Upper lobe of left lung (tissue), 6 donors: Measurements from ENCODE around the gene PLVAP. TPM values are rescaled to one million over a fixed set of nuclear protein-coding genes. Genes with fewer than 3 reads are reported as not detected.
A peak's percentile ranks its signal among the peaks of the same experiment; 100 is the strongest.

ENCODE experiments used
- ATAC-seq, 2 donors: fragments of 200-7000 bp; cut with Tn5 transposase; one replicate each; pipeline ENCODE4 v1.9.1; 2022; ENCODE audit warnings: mild to moderate bottlenecking in 2 of 2, moderate library complexity in 2 of 2; ENCODE audit not compliant: low FRiP score in 2 of 2
- DNase-seq, 2 donors: peaks; one replicate each; pipeline ENCODE4 v3.0.0-alpha.2; 2019 to 2020
- H3K27ac ChIP-seq, 4 donors: fragments of 200-600 bp; sonication (generic); one replicate each; pipeline ENCODE4 v1.5.1; 2016 to 2019
- H3K27me3 ChIP-seq, 4 donors: fragments of 200-600 bp; sonication (generic); one replicate each; pipeline ENCODE4 v1.5.1; 2017 to 2019
- H3K36me3 ChIP-seq, 4 donors: fragments of 200-600 bp; sonication (generic); one replicate each; pipeline ENCODE4 v1.5.1; 2016 to 2019
- H3K4me1 ChIP-seq, 4 donors: fragments of 200-600 bp; sonication (generic); one replicate each; pipeline ENCODE4 v1.5.1; 2018 to 2019
- H3K4me3 ChIP-seq, 4 donors: fragments of 200-600 bp; sonication (generic); one replicate each; pipeline ENCODE4 v1.5.1; 2017 to 2019; ENCODE audit warnings: mild to moderate bottlenecking in 2 of 4, moderate library complexity in 1 of 4
- H3K9me3 ChIP-seq, 4 donors: fragments of 200-600 bp; sonication (generic); one replicate each; pipeline ENCODE4 v1.5.1; 2018 to 2019
- EP300 ChIP-seq, 4 donors: sonication (generic); formaldehyde crosslinking; IDR thresholded peaks; one replicate each; pipeline ENCODE4 v1.5.1; 2017; ENCODE audit warnings: antibody characterized with exemption in 4 of 4, control low read depth in 2 of 4
- POLR2A ChIP-seq, 4 donors: fragments of 450-650 bp; IDR thresholded peaks; one replicate each; pipeline ENCODE4 v1.5.1; 2016 to 2017; ENCODE audit warnings: antibody characterized with exemption in 4 of 4, mild to moderate bottlenecking in 2 of 4
- POLR2AphosphoS5 ChIP-seq, 2 donors: sonication (generic); formaldehyde crosslinking; IDR thresholded peaks; one replicate each; pipeline ENCODE4 v1.5.1; 2017; ENCODE audit warnings: antibody characterized with exemption in 2 of 2
- WGBS, 2 donors: methylation state at CpG; one replicate each; pipeline ENCODE4 v1.1.5; 2017 to 2018; 5-methylcytosine and 5-hydroxymethylcytosine counted together
- total RNA-seq, 6 donors: library from RNA; depleted of rRNA in 4 of 6; stranded (reverse); fragments of >200 nt in 4 of 6; gene quantifications; one replicate each; pipeline versions ENCODE4 v1.1.0 to v1.2.1, GENCODE V29; 2016 to 2021
- TF ChIP-seq, protein P1 (sequence below), 6 experiments: fragments of 450-650 bp in 4 of 6; fragments of 200-600 bp in 2 of 6; sonication (generic) in 2 of 6; IDR thresholded peaks; one replicate each; pipeline ENCODE4 v1.5.1; 2016 to 2019; ENCODE audit warnings: antibody characterized with exemption in 6 of 6
- donor health status: DM: no; HTN: no; CAD: no; lungs with moderate emphysema.
- donor health status: DM: no; HTN: yes; CAD: no; lungs with severe emphysema.

The PLVAP gene
- total RNA-seq, 6 donors from 2014 or later = 1.0 to 103 (median 6.9) TPM

DNA sequence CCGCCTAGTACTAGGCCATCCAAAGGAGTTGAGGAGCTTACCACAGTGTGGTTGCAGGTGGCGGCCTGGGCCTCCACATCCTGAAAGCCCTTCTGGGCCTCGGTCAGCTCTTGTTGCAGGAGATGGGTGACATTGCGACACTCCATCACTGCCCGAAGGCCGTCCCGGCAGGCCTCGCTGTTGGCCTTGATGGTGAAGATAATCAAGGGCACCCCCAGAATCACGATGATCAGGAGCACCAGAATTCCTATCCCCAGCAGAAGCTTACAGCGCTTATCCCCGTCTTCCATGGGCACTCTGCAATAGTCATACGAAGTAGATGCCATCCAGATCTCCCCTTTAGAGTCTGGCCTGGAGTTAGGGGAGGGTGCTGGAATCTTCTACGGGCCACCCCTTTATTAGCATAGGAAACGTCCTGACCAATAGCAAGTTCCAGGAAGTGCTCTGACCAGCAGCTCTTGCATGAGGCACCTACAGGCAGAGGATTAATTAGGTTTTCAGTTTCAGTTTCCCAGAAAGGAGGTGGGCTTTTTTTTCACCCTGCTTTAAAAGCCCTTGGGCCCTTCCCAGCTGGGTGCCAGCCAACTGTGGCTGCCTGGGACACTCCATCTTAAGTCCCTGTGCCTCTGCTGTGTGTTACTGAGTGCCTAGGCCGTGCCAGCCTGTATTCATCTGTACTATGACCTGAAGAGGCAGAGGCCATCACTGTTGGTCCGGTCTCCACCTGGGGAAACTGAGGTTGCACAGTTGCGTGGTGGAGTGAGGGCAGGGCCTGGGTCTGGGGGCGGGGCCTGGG, 28.3 kb upstream of the PLVAP start, which contains the start of gene BST2:
BST2 (minus strand) TSS at position 381 of the 796 bp plus-strand sequence; CDS start at position 326, 55 bp downstream.
- H3K27me3 ChIP-seq = no peaks in the 10 kb centered on the region
- peaks cover 36 to 52% (median 41%) of the 10 kb centered on the region in 4 donors for H3K4me1 ChIP-seq
- TF ChIP-seq POLR2AphosphoS5 (IDR thresholded peaks at IDR 0.05) (peak; percentile 51 to 68), POLR2A (IDR thresholded peaks at IDR 0.05) (peak in 2 of 4 donors; percentile 49 to 64), EP300 (IDR thresholded peaks at IDR 0.05) (no peak)
- TF ChIP-seq, protein P1, sequence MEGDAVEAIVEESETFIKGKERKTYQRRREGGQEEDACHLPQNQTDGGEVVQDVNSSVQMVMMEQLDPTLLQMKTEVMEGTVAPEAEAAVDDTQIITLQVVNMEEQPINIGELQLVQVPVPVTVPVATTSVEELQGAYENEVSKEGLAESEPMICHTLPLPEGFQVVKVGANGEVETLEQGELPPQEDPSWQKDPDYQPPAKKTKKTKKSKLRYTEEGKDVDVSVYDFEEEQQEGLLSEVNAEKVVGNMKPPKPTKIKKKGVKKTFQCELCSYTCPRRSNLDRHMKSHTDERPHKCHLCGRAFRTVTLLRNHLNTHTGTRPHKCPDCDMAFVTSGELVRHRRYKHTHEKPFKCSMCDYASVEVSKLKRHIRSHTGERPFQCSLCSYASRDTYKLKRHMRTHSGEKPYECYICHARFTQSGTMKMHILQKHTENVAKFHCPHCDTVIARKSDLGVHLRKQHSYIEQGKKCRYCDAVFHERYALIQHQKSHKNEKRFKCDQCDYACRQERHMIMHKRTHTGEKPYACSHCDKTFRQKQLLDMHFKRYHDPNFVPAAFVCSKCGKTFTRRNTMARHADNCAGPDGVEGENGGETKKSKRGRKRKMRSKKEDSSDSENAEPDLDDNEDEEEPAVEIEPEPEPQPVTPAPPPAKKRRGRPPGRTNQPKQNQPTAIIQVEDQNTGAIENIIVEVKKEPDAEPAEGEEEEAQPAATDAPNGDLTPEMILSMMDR (IDR thresholded peaks at IDR 0.05) = no peak
- DNase-seq (peak; percentile 56 to 78), ATAC-seq (peak; percentile 91 to 94)
- peak within 1 kb of the TSS; percentile 12 to 70 (median 44) for H3K4me3 ChIP-seq
- H3K27ac ChIP-seq = peak within 1 kb of the TSS; percentile 85 to 94 (median 90)
- 34 to 40% methylated on average over 1 to 18 of the region's 18 CpGs for WGBS, 2 donors
- H3K36me3 ChIP-seq = peaks cover 0 to 4% (median 0%) of the 10 kb centered on the region in 4 donors
- H3K9me3 ChIP-seq = no peaks in the 10 kb centered on the region

DNA sequence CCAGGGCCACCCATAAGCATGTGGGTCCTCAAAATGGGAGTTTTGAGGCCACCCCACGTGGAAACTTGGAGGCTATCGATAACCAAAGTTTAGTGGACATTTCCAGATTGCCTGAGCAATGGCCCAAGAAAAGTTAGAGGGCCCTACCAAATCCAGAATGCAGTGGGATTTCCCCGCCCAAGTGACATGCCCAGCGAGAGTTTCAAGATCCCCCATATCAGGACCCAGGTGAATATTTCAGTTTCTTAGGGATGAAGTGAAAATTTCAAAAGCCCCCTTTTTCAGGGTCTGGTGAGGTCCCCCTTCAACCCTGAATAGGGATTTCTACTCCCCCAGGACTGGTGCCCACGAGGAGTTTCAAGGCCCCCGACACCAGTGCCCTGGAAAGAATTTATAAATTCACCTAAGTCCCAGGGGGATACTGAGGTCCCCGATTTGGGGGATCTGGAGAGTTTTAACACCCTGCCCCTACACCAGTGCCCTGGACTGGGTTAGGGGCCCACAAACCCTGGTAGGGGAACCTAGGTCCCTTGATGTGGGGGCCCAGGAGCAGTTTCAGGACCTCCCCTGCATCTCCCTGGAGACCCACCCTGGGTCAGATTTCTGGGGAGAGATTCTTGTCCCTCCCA, 27.6 kb upstream of the PLVAP start:
- peak overlapping the region; percentile 85 to 94 (median 90) for H3K27ac ChIP-seq
- TF ChIP-seq POLR2AphosphoS5 (IDR thresholded peaks at IDR 0.05) = no peak
- TF ChIP-seq, protein P1 (IDR thresholded peaks at IDR 0.05) = no peak
- no peak for TF ChIP-seq POLR2A (IDR thresholded peaks at IDR 0.05)
- no peak for TF ChIP-seq EP300 (IDR thresholded peaks at IDR 0.05)
- no peaks in the 10 kb centered on the region for H3K9me3 ChIP-seq
- H3K4me3 ChIP-seq = peak overlapping the region; percentile 12 to 70 (median 44)
- DNase-seq = no peak
- no peaks in the 10 kb centered on the region for H3K27me3 ChIP-seq
- peak in 1 of 2 donors; percentile 2 for ATAC-seq
- WGBS, 2 donors = 44 to 59% methylated on average over 6 to 7 of the region's 7 CpGs
- peaks cover 36 to 52% (median 41%) of the 10 kb centered on the region in 4 donors for H3K4me1 ChIP-seq
- peaks cover 0 to 8% (median 0%) of the 10 kb centered on the region in 4 donors for H3K36me3 ChIP-seq

DNA sequence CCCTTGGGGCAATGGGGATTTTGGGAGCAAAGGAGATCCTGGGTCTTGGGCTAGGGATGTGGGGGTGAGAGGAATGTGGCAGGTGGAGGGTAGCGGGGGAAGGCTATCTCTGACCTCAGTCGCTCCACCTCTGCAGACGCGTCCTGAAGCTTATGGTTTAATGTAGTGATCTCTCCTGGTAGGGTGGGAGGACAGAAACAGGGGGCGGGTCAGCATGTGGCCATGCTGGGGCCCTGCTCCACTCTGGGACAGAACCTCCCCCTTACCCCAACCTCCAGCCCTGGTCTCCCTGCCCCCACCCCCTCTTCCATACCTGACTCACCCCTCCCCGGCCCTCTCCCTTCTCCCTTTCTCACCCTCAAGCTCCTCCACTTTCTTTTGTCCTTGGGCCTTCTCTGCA, 26.9 kb upstream of the PLVAP start:
- peak overlapping the region; percentile 22 to 94 (median 90) for H3K27ac ChIP-seq
- H3K36me3 ChIP-seq = peaks cover 0 to 9% (median 0%) of the 10 kb centered on the region in 4 donors
- H3K4me1 ChIP-seq = peaks cover 36 to 52% (median 41%) of the 10 kb centered on the region in 4 donors
- peak overlapping the region; percentile 12 to 70 (median 44) for H3K4me3 ChIP-seq
- WGBS, 2 donors = 45 to 58% methylated on average over 6 of the region's 6 CpGs
- H3K9me3 ChIP-seq = no peaks in the 10 kb centered on the region
- H3K27me3 ChIP-seq = no peaks in the 10 kb centered on the region
- no peak for DNase-seq
- TF ChIP-seq POLR2A (IDR thresholded peaks at IDR 0.05) (no peak), POLR2AphosphoS5 (IDR thresholded peaks at IDR 0.05) (no peak), EP300 (IDR thresholded peaks at IDR 0.05) (no peak)
- ATAC-seq = no peak

DNA sequence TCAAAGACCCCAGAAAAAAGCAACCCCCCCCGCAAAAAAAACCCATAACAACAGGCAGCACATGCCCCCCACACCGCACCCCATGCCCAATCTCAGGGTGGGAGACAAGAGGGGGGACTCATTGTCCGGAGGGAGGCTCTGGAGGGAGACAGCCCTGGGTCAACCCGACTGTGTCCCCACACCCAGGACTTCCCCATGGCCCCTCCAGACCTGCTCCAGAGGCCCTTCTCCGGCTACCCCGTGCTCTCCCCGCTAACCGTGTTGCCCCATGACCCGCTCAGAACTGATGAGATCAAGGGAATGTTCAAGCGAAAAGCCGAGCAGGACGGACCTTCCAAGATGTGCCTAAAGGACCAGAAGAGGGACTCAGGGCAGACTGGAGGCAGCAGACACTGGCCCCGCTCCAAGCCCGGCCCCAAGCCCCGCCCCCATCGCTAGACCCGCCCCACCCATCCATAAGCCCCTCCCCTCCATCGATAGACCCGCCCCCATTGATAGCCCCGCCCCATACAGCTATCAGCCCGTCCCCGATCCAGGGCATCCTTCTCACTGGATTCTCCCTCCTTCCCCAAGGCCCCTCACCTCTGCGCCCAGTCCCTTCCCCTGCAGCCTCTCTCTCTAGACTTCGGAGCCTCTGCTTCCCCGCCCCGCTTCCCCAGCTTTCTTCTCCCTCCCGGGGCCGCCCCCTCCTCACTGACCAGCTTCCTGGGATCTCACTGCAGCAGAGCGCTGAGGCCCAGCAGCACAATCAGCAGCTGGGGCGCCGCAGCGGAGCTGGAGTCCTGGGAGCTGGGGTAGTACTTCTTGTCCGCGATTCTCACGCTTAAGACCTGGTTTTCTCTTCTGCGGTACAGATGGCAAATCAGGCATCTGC, 26.1 kb upstream of the PLVAP start:
- Histone ChIP-seq H3K4me1 (peaks cover 36 to 52% (median 39%) of the 10 kb centered on the region in 4 donors), H3K27me3 (no peaks in the 10 kb centered on the region), H3K4me3 (peak overlapping the region in 3 of 4 donors; percentile 42 to 70 (median 47)), H3K27ac (peak overlapping the region; percentile 22 to 94 (median 90)), H3K9me3 (no peaks in the 10 kb centered on the region), H3K36me3 (peaks cover 0 to 9% (median 1%) of the 10 kb centered on the region in 4 donors)
- ATAC-seq (peak in 1 of 2 donors; percentile 45), DNase-seq (peak; percentile 36 to 85)
- WGBS, 2 donors = 39 to 52% methylated on average over 19 to 30 of the region's 36 CpGs
- TF ChIP-seq, protein P1 (IDR thresholded peaks at IDR 0.05) = no peak
- TF ChIP-seq EP300 (IDR thresholded peaks at IDR 0.05) (no peak), POLR2A (IDR thresholded peaks at IDR 0.05) (no peak), POLR2AphosphoS5 (IDR thresholded peaks at IDR 0.05) (no peak)
